ENCODE data around the gene ACKR1.
A peak's percentile ranks its signal among the peaks of the same experiment; 100 is the strongest.

ACKR1 gene

GRCh38 chr1:159185121-159185520 is 19.6 kb upstream of the ACKR1 start:
- TF ChIP-seq POU2F2 (IDR thresholded peaks at IDR 0.05; ENCODE audit: low read depth, low read length) = no peak
- TF ChIP-seq POLR2AphosphoS5 (IDR thresholded peaks at IDR 0.05; ENCODE audit: low read depth, low read length) = no peak
- TF ChIP-seq SPI1 (IDR thresholded peaks at IDR 0.05; ENCODE audit: low read depth, low read length) = no peak
- TF ChIP-seq POLR2A (IDR thresholded peaks at IDR 0.05; ENCODE audit: low read depth, low read length) = no peak
- no peak for TF ChIP-seq PAX5 (IDR thresholded peaks at IDR 0.05; ENCODE audit: insufficient read depth, low read length, severe bottlenecking)
- no peak for TF ChIP-seq TAF1 (IDR thresholded peaks at IDR 0.05; ENCODE audit: low read depth, low read length)
- DNase-seq (ENCODE audit: insufficient read length, low spot score) (no peak), FAIRE-seq (no peak)

GRCh38 chr1:159187033-159187432 is 17.6 kb upstream of the ACKR1 start:
- TF ChIP-seq POLR2AphosphoS5 (IDR thresholded peaks at IDR 0.05; ENCODE audit: low read depth, low read length) = no peak
- TF ChIP-seq SPI1 (IDR thresholded peaks at IDR 0.05; ENCODE audit: low read depth, low read length) = no peak
- TF ChIP-seq PAX5 (IDR thresholded peaks at IDR 0.05; ENCODE audit: insufficient read depth, low read length, severe bottlenecking) = no peak
- TF ChIP-seq TAF1 (IDR thresholded peaks at IDR 0.05; ENCODE audit: low read depth, low read length) = no peak
- no peak for TF ChIP-seq POU2F2 (IDR thresholded peaks at IDR 0.05; ENCODE audit: low read depth, low read length)
- TF ChIP-seq POLR2A (IDR thresholded peaks at IDR 0.05; ENCODE audit: low read depth, low read length) = no peak
- no peak for FAIRE-seq
- no peak for DNase-seq (ENCODE audit: insufficient read length, low spot score)

- no peak for DNase-seq (ENCODE audit: insufficient read length, low spot score)
- FAIRE-seq = no peak
- TF ChIP-seq PAX5 (IDR thresholded peaks at IDR 0.05; ENCODE audit: insufficient read depth, low read length, severe bottlenecking) (no peak), TAF1 (IDR thresholded peaks at IDR 0.05; ENCODE audit: low read depth, low read length) (no peak), POLR2A (IDR thresholded peaks at IDR 0.05; ENCODE audit: low read depth, low read length) (no peak), SPI1 (IDR thresholded peaks at IDR 0.05; ENCODE audit: low read depth, low read length) (no peak), POLR2AphosphoS5 (IDR thresholded peaks at IDR 0.05; ENCODE audit: low read depth, low read length) (no peak), POU2F2 (IDR thresholded peaks at IDR 0.05; ENCODE audit: low read depth, low read length) (no peak)
Measured at GRCh38 chr1:159187647-159188374, 16.9 kb upstream of the ACKR1 start.

- no peak for FAIRE-seq
- no peak for DNase-seq (ENCODE audit: insufficient read length, low spot score)
- no peak for TF ChIP-seq POU2F2 (IDR thresholded peaks at IDR 0.05; ENCODE audit: low read depth, low read length)
- TF ChIP-seq PAX5 (IDR thresholded peaks at IDR 0.05; ENCODE audit: insufficient read depth, low read length, severe bottlenecking) = no peak
- TF ChIP-seq SPI1 (IDR thresholded peaks at IDR 0.05; ENCODE audit: low read depth, low read length) = no peak
- TF ChIP-seq TAF1 (IDR thresholded peaks at IDR 0.05; ENCODE audit: low read depth, low read length) = no peak
- no peak for TF ChIP-seq POLR2AphosphoS5 (IDR thresholded peaks at IDR 0.05; ENCODE audit: low read depth, low read length)
- TF ChIP-seq POLR2A (IDR thresholded peaks at IDR 0.05; ENCODE audit: low read depth, low read length) = no peak
Measured at GRCh38 chr1:159188375-159188788, 16.3 kb upstream of the ACKR1 start.

- no peak for TF ChIP-seq POU2F2 (IDR thresholded peaks at IDR 0.05; ENCODE audit: low read depth, low read length)
- no peak for TF ChIP-seq TAF1 (IDR thresholded peaks at IDR 0.05; ENCODE audit: low read depth, low read length)
- no peak for TF ChIP-seq POLR2AphosphoS5 (IDR thresholded peaks at IDR 0.05; ENCODE audit: low read depth, low read length)
- TF ChIP-seq POLR2A (IDR thresholded peaks at IDR 0.05; ENCODE audit: low read depth, low read length) = no peak
- no peak for TF ChIP-seq SPI1 (IDR thresholded peaks at IDR 0.05; ENCODE audit: low read depth, low read length)
- no peak for TF ChIP-seq PAX5 (IDR thresholded peaks at IDR 0.05; ENCODE audit: insufficient read depth, low read length, severe bottlenecking)
- FAIRE-seq = no peak
- no peak for DNase-seq (ENCODE audit: insufficient read length, low spot score)
Measured at GRCh38 chr1:159190441-159190840, 14.2 kb upstream of the ACKR1 start.

GRCh38 chr1:159196543-159196942 is 8.1 kb upstream of the ACKR1 start:
- DNase-seq (ENCODE audit: insufficient read length, low spot score) (no peak), FAIRE-seq (no peak)
- TF ChIP-seq POLR2A (IDR thresholded peaks at IDR 0.05; ENCODE audit: low read depth, low read length) (no peak), POLR2AphosphoS5 (IDR thresholded peaks at IDR 0.05; ENCODE audit: low read depth, low read length) (no peak), PAX5 (IDR thresholded peaks at IDR 0.05; ENCODE audit: insufficient read depth, low read length, severe bottlenecking) (no peak), TAF1 (IDR thresholded peaks at IDR 0.05; ENCODE audit: low read depth, low read length) (no peak), POU2F2 (IDR thresholded peaks at IDR 0.05; ENCODE audit: low read depth, low read length) (no peak)

GRCh38 chr1:159197561-159198557 is 6.8 kb upstream of the ACKR1 start:
- peak; percentile 46 for DNase-seq (ENCODE audit: insufficient read length, low spot score)
- FAIRE-seq = peak; percentile 80
- TF ChIP-seq SPI1 (IDR thresholded peaks at IDR 0.05; ENCODE audit: low read depth, low read length) = no peak
- no peak for TF ChIP-seq POU2F2 (IDR thresholded peaks at IDR 0.05; ENCODE audit: low read depth, low read length)
- TF ChIP-seq POLR2A (IDR thresholded peaks at IDR 0.05; ENCODE audit: low read depth, low read length) = no peak
- TF ChIP-seq PAX5 (IDR thresholded peaks at IDR 0.05; ENCODE audit: insufficient read depth, low read length, severe bottlenecking) = no peak
- no peak for TF ChIP-seq POLR2AphosphoS5 (IDR thresholded peaks at IDR 0.05; ENCODE audit: low read depth, low read length)
- TF ChIP-seq TAF1 (IDR thresholded peaks at IDR 0.05; ENCODE audit: low read depth, low read length) = no peak

- no peak for DNase-seq (ENCODE audit: insufficient read length, low spot score)
- no peak for FAIRE-seq
- no peak for TF ChIP-seq PAX5 (IDR thresholded peaks at IDR 0.05; ENCODE audit: insufficient read depth, low read length, severe bottlenecking)
- no peak for TF ChIP-seq POLR2AphosphoS5 (IDR thresholded peaks at IDR 0.05; ENCODE audit: low read depth, low read length)
- TF ChIP-seq POLR2A (IDR thresholded peaks at IDR 0.05; ENCODE audit: low read depth, low read length) = no peak
- no peak for TF ChIP-seq SPI1 (IDR thresholded peaks at IDR 0.05; ENCODE audit: low read depth, low read length)
- TF ChIP-seq TAF1 (IDR thresholded peaks at IDR 0.05; ENCODE audit: low read depth, low read length) = no peak
- no peak for TF ChIP-seq POU2F2 (IDR thresholded peaks at IDR 0.05; ENCODE audit: low read depth, low read length)
Measured at GRCh38 chr1:159199901-159200300, 4.8 kb upstream of the ACKR1 start.

- FAIRE-seq = no peak
- TF ChIP-seq PAX5 (IDR thresholded peaks at IDR 0.05; ENCODE audit: insufficient read depth, low read length, severe bottlenecking) (no peak), POU2F2 (IDR thresholded peaks at IDR 0.05; ENCODE audit: low read depth, low read length) (no peak), TAF1 (IDR thresholded peaks at IDR 0.05; ENCODE audit: low read depth, low read length) (no peak), POLR2A (IDR thresholded peaks at IDR 0.05; ENCODE audit: low read depth, low read length) (no peak)
Measured at GRCh38 chr1:159200769-159201168, 3.9 kb upstream of the ACKR1 start.

More at GRCh38 chr1:159200769-159201168, 3.9 kb upstream of the ACKR1 start:
- DNase-seq (ENCODE audit: insufficient read length, low spot score) = no peak
